ENCODE measurements around the gene ASPG.

The ASPG gene

GRCh38 chr14:104116288-104116755, 30.8 kb downstream of the ASPG start:
- in situ Hi-C loops (cut with MboI; ENCODE audit: low pct_unique_long_range_greater_than_20kb, low sequenced_read_pairs, unreplicated experiment), result no loop called here
- TF ChIP-seq CTCF (IDR thresholded peaks at IDR 0.05; ENCODE audit: extremely low read depth, insufficient read depth, missing control alignments), result no peak
- no peak for DNase-seq (ENCODE audit: low spot score)

DNA sequence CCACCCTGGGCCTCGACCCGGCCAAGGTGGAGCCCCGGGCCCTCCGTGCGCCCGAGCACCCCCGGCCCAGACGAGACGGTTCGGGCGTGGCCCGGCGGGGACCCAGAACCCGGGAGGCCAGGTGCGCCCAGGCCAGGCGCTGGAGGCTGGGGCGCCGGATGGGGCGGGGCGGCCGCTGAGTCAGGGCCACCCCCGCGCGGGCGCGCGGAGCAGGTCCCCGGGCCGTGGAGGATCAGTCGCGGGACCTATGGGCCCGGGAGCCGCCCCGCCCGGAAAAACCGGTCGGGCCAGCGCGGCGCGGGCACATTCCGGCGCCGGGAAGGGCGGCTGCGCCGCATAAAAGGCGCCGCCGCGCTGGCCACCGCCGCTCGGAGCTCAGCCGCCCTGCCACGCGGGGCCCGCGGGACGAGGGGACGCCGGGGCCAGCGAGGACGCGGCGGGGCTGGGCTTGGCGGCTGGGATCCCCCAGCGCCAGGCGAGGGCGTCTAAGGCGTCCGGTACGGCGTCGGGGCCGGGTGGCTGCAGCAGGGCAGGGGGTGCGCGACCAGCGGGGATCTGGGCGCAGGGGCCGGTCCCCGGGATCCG, 31.3 kb downstream of the ASPG start:
- no peak for TF ChIP-seq CTCF (IDR thresholded peaks at IDR 0.05; ENCODE audit: extremely low read depth, insufficient read depth, missing control alignments)
- in situ Hi-C loops (cut with MboI; ENCODE audit: low pct_unique_long_range_greater_than_20kb, low sequenced_read_pairs, unreplicated experiment), result no loop called here
- DNase-seq (ENCODE audit: low spot score), result no peak

DNA sequence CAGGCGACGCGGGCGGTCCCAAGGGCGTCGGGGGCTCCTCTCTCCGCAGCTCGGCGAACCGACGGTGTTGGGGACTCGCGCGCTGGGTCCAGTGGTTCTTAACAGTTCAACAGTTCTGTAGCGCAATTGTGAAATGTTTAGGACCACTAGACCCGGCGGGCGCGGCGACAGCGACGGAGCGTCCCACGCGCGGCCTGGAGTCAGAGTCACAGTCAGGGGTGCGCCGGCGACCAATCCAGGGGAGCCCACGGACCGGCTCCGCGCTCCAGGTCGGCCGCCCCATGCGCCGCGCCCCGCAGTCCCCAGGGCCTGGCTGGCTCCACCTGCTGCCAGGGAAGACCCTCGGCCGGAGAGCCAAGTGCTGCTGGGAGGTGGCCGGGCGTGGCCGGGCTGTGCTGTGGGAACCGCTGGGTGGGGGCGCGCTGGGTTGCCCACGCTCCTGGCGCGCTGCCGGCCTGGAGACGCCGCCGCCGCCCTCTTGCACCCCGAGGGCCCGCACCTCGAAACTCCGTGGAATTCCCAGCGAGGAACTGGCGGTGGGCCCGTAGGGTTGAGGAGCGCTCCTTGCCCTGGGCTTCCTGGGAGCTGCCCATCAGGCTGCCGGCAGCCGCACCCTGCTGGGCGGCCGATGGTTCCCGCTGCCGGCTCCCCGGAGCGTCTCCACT, 32.0 kb downstream of the ASPG start:
- in situ Hi-C loops (cut with MboI; ENCODE audit: low pct_unique_long_range_greater_than_20kb, low sequenced_read_pairs, unreplicated experiment), result no loop called here
- no peak for TF ChIP-seq CTCF (IDR thresholded peaks at IDR 0.05; ENCODE audit: extremely low read depth, insufficient read depth, missing control alignments)
- no peak for DNase-seq (ENCODE audit: low spot score)

GRCh38 chr14:104118006-104118844, 32.7 kb downstream of the ASPG start:
- no peak for TF ChIP-seq CTCF (IDR thresholded peaks at IDR 0.05; ENCODE audit: extremely low read depth, insufficient read depth, missing control alignments)
- in situ Hi-C loops (cut with MboI; ENCODE audit: low pct_unique_long_range_greater_than_20kb, low sequenced_read_pairs, unreplicated experiment), result no loop called here
- no peak for DNase-seq (ENCODE audit: low spot score)

DNA sequence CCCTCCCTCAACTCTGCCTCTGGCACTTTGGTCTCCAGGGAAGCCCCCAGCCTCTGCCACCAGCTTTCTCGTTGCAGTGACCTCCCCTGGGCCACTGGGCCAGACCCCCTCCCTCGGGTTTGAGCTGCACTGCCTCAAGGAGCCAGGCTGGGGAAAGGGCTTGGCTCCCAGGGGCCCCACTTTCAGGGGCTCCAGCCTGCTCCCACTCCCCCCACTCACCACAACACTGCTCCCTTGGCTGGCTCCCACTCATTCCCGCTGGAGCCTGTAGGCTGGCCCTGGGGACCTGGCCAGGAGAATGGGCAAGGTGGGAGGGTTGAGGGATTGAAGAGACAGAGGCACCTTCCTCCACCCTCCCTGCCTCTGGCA, 33.6 kb downstream of the ASPG start:
- in situ Hi-C loops (cut with MboI; ENCODE audit: low pct_unique_long_range_greater_than_20kb, low sequenced_read_pairs, unreplicated experiment), result no loop called here
- TF ChIP-seq CTCF (IDR thresholded peaks at IDR 0.05; ENCODE audit: extremely low read depth, insufficient read depth, missing control alignments), result no peak
- DNase-seq (ENCODE audit: low spot score), result no peak

DNA sequence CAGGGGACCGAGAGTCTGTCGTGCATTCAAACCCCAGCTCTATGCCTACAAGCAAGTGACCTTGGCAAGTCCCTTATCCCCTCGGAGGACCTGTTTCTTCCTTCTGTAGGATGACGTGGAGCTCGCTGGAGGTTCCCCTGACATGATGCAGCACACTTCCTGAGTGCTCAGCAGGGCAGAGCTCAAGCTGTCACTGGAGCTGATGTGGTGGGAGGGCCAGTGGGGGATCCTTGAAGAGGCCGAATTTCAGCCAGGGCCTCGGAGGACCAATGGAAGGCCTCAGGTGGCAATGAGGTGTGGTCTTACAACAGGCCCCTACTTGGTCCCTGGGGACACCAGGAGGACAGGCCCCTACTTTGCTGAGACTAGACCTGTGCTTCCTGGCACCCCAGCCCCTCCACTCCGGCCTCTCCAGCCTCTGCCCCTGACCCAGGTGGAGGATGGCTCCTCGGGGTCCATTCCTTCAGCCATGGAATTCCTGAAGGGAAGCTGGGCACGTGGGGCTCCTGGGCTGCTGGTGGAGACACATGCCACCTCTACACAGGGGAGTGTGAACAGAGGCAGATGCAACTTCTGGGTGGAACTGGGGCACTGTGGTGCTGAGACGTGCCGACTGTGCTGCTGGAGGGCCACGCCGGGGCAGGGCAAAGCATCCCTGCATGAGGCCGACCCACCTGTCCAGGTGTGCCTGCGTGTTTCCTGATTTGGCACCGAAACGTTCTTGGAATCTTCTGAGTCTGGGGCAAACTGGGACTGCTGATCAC, 34.2 kb downstream of the ASPG start:
- TF ChIP-seq CTCF (IDR thresholded peaks at IDR 0.05; ENCODE audit: extremely low read depth, insufficient read depth, missing control alignments), result no peak
- in situ Hi-C loops (cut with MboI; ENCODE audit: low pct_unique_long_range_greater_than_20kb, low sequenced_read_pairs, unreplicated experiment), result no loop called here
- no peak for DNase-seq (ENCODE audit: low spot score)
